WTC11 (cell line): Measurements from ENCODE around the gene TIMM13.

Experiments used
- E2F1 ChIP-seq: sonication (generic); formaldehyde crosslinking; IDR thresholded peaks from 2 replicates; pipeline ENCODE4 v1.8.0; 2022; ENCODE audit warnings: mild to moderate bottlenecking, missing genetic modification reagents
- JUN ChIP-seq: sonication (generic); formaldehyde crosslinking; IDR thresholded peaks from 2 replicates; pipeline ENCODE4 v1.8.0; 2023; ENCODE audit warnings: mild to moderate bottlenecking, missing genetic modification reagents
- SP1 ChIP-seq: sonication (generic); formaldehyde crosslinking; conservative IDR thresholded peaks from 2 replicates; pipeline ENCODE4 v1.8.1; 2022; ENCODE audit warnings: missing genetic modification reagents
- TCF7 ChIP-seq: sonication (generic); formaldehyde crosslinking; IDR thresholded peaks from 2 replicates; pipeline ENCODE4 v1.8.0; 2022; ENCODE audit warnings: mild to moderate bottlenecking, low read depth, missing genetic modification reagents, moderate library complexity
- ZSCAN18 ChIP-seq: fragments of 250-450 bp; sonication (Bioruptor Pico); IDR thresholded peaks from 2 replicates; pipeline ENCODE4 v2.1.2; 2022; ENCODE audit warnings: mild to moderate bottlenecking, moderate library complexity
- TF ChIP-seq, protein P1 (sequence below): fragments of 200-600 bp; IDR thresholded peaks from 2 replicates; pipeline ENCODE4 v1.8.0; 2022; ENCODE audit warnings: antibody characterized with exemption
- TF ChIP-seq, protein P2 (sequence below): sonication (generic); formaldehyde crosslinking; conservative IDR thresholded peaks from 2 replicates; pipeline ENCODE4 v1.8.1; 2022; ENCODE audit warnings: mild to moderate bottlenecking, missing genetic modification reagents

DNA sequence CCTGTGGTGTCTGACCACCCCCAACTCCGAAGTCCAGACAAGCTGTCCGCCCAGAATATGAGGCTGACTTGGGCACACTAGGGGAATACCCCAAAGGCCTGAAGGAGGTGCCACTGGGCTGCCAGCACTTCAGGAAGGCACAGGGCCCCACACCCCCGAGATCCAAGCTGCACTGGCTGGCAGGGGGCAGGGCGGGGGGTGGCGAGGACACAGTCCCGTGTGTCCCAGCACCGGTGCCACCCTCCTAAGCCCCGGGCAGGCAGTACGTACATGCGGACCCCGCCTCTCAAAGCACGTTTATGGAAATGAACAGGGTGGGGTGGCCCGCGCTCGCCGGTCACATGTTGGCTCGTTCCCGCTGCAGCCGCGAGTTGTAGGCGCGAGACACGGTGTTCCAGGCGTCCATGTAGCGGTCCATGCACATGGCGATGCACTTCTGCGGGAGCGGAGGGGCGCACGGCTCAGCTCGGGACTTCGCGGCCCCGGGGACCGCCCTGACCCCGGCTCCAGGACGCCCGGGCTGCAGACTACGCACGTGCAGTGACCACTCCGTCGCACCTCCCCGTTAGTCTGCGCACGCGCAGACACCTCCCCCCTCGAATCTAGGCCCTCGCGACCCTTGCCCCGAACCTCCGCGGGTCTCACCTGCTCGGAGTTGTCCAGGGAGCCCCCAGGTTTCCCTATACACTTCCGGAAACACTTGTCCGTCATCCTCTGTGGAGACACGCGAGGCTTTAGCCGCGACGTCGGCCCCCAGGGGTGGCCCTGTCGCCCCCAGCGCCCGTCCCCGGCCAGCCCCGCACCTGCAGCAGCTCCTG is 566 bp downstream of the TIMM13 start:
- TF ChIP-seq, protein P1, sequence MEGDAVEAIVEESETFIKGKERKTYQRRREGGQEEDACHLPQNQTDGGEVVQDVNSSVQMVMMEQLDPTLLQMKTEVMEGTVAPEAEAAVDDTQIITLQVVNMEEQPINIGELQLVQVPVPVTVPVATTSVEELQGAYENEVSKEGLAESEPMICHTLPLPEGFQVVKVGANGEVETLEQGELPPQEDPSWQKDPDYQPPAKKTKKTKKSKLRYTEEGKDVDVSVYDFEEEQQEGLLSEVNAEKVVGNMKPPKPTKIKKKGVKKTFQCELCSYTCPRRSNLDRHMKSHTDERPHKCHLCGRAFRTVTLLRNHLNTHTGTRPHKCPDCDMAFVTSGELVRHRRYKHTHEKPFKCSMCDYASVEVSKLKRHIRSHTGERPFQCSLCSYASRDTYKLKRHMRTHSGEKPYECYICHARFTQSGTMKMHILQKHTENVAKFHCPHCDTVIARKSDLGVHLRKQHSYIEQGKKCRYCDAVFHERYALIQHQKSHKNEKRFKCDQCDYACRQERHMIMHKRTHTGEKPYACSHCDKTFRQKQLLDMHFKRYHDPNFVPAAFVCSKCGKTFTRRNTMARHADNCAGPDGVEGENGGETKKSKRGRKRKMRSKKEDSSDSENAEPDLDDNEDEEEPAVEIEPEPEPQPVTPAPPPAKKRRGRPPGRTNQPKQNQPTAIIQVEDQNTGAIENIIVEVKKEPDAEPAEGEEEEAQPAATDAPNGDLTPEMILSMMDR: no peak
- TF ChIP-seq, protein P2, sequence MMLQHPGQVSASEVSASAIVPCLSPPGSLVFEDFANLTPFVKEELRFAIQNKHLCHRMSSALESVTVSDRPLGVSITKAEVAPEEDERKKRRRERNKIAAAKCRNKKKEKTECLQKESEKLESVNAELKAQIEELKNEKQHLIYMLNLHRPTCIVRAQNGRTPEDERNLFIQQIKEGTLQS (CRISPR knock-in tag): no peak
- TF ChIP-seq ZSCAN18 (CRISPR knock-in tag) (no peak), JUN (CRISPR knock-in tag) (no peak; the same call in 1 of the 2 replicates), E2F1 (CRISPR knock-in tag) (peak; percentile 81; the same call in 1 of the 2 replicates), SP1 (no peak), TCF7 (no peak)
